A549 (cell line): ENCODE data around the gene BCOR.

ENCODE experiments used
- BCL3 ChIP-seq: fragments of >200 bp; sonication (Bioruptor Twin); formaldehyde crosslinking; IDR thresholded peaks from 3 replicates; pipeline ENCODE4 v1.6.1; 2016
- CHD2 ChIP-seq: fragments of 150-350 bp; IDR thresholded peaks from 2 replicates; pipeline ENCODE4 v1.6.1; 2014; ENCODE audit warnings: low read length; ENCODE audit not compliant: partially characterized antibody
- CTCF ChIP-seq: fragments of >200 bp; sonication (Bioruptor Twin); formaldehyde crosslinking; IDR thresholded peaks from 3 replicates; pipeline ENCODE4 v1.5.1; 2016
- EP300 ChIP-seq, 2 experiments: fragments of >200 bp; sonication (Bioruptor Twin); formaldehyde crosslinking; IDR thresholded peaks; 2 replicates in 1 of 2; 3 replicates in 1 of 2; pipeline ENCODE4 v1.6.1; 2016 to 2017
- FOSL2 ChIP-seq, 2 experiments: fragments of 450-650 bp in 1 of 2; fragments of >200 bp in 1 of 2; sonication (Bioruptor Twin) in 1 of 2; formaldehyde crosslinking; IDR thresholded peaks; 2 replicates each; pipeline versions ENCODE4 v1.5.0 to v1.6.1; 2016 to 2020; ENCODE audit warnings: mild to moderate bottlenecking in 1 of 2, moderate library complexity in 1 of 2
- KDM1A ChIP-seq: fragments of 200-600 bp; sonication (generic); IDR thresholded peaks from 2 replicates; pipeline ENCODE4 v1.6.1; 2016; ENCODE audit warnings: low read depth, mild to moderate bottlenecking
- MAFK ChIP-seq: fragments of 450-650 bp; IDR thresholded peaks from 2 replicates; pipeline ENCODE4 v1.6.1; 2014; ENCODE audit not compliant: partially characterized antibody
- MYC ChIP-seq: IDR thresholded peaks from 2 replicates; pipeline ENCODE4 v1.6.1; 2012; ENCODE audit warnings: mild to moderate bottlenecking, inconsistent platforms, low read length, improper control_type of control experiment, borderline replicate concordance
- PHF8 ChIP-seq: fragments of 200-600 bp; sonication (generic); IDR thresholded peaks from 2 replicates; pipeline ENCODE4 v1.6.1; 2016; ENCODE audit warnings: low read depth, mild to moderate bottlenecking, antibody characterized with exemption, moderate library complexity, borderline replicate concordance
- POLR2A ChIP-seq: IDR thresholded peaks from 2 replicates; pipeline ENCODE4 v1.6.1; 2012; ENCODE audit warnings: mild to moderate bottlenecking, low read length
- RFX5 ChIP-seq: fragments of 450-650 bp; IDR thresholded peaks from 2 replicates; pipeline ENCODE4 v1.7.1; 2014; ENCODE audit warnings: antibody characterized with exemption, mild to moderate bottlenecking, moderate library complexity
- USF2 ChIP-seq: fragments of 450-650 bp; IDR thresholded peaks from 2 replicates; pipeline ENCODE4 v1.6.1; 2014; ENCODE audit warnings: antibody characterized with exemption
- TF ChIP-seq, protein P1 (sequence below): fragments of 200-600 bp; sonication (generic); IDR thresholded peaks from 2 replicates; pipeline ENCODE4 v1.6.1; 2016; ENCODE audit warnings: antibody characterized with exemption, mild to moderate bottlenecking, moderate library complexity

GRCh38 chrX:40085714-40086113 is 12.0 kb downstream of the BCOR start:
- TF ChIP-seq CTCF: no peak
- no peak for TF ChIP-seq MAFK
- TF ChIP-seq RFX5: no peak
- TF ChIP-seq, protein P1, sequence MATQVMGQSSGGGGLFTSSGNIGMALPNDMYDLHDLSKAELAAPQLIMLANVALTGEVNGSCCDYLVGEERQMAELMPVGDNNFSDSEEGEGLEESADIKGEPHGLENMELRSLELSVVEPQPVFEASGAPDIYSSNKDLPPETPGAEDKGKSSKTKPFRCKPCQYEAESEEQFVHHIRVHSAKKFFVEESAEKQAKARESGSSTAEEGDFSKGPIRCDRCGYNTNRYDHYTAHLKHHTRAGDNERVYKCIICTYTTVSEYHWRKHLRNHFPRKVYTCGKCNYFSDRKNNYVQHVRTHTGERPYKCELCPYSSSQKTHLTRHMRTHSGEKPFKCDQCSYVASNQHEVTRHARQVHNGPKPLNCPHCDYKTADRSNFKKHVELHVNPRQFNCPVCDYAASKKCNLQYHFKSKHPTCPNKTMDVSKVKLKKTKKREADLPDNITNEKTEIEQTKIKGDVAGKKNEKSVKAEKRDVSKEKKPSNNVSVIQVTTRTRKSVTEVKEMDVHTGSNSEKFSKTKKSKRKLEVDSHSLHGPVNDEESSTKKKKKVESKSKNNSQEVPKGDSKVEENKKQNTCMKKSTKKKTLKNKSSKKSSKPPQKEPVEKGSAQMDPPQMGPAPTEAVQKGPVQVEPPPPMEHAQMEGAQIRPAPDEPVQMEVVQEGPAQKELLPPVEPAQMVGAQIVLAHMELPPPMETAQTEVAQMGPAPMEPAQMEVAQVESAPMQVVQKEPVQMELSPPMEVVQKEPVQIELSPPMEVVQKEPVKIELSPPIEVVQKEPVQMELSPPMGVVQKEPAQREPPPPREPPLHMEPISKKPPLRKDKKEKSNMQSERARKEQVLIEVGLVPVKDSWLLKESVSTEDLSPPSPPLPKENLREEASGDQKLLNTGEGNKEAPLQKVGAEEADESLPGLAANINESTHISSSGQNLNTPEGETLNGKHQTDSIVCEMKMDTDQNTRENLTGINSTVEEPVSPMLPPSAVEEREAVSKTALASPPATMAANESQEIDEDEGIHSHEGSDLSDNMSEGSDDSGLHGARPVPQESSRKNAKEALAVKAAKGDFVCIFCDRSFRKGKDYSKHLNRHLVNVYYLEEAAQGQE: no peak
- no peak for TF ChIP-seq EP300 (IDR thresholded peaks at IDR 0.05)
- no peak for TF ChIP-seq POLR2A
- TF ChIP-seq CHD2: no peak
- no peak for TF ChIP-seq KDM1A
- no peak for TF ChIP-seq BCL3
- no peak for TF ChIP-seq FOSL2 (IDR thresholded peaks at IDR 0.05)
- TF ChIP-seq FOSL2 (CRISPR knock-in tag; IDR thresholded peaks at IDR 0.05): no peak
- no peak for TF ChIP-seq MYC
- TF ChIP-seq USF2: no peak
- TF ChIP-seq PHF8: no peak
